Right lobe of liver (tissue), 4 donors: ENCODE measurements around the gene RAB3B.

Source experiments
- POLR2A ChIP-seq: fragments of 450-650 bp; IDR thresholded peaks from one replicate; pipeline ENCODE4 v1.6.1; 2017; ENCODE audit warnings: antibody characterized with exemption, mild to moderate bottlenecking
- TF ChIP-seq, protein P1 (sequence below), 4 donors: fragments of 200-600 bp in 3 of 4; fragments of 450-650 bp in 1 of 4; IDR thresholded peaks; one replicate each; pipeline versions ENCODE4 v1.5.1 to v1.8.0; 2016 to 2022; ENCODE audit warnings: antibody characterized with exemption in 4 of 4, mild to moderate bottlenecking in 2 of 4
- donor health status: DM: no; HTN: no; CAD: no.
- donor health status: DM: no; HTN: no; CAD: no.
- donor health status: DM: no; HTN: yes; CAD: no.

DNA sequence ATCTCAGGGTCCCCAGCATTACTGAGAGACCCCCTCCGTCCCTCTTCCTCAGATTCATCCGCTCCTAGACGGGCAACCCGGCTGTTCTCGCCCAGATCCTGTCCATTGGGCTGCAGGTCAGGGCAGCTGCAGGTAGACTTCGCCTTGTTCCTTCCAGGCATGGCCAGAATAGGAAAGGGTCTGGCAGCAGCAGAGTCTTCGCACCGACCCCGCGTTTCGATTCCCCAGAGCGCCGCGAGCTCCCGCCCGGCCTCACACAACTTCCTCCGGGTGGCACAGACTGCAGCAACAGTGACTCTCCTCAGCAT lies 112.2 kb downstream of the RAB3B start:
- TF ChIP-seq, protein P1, sequence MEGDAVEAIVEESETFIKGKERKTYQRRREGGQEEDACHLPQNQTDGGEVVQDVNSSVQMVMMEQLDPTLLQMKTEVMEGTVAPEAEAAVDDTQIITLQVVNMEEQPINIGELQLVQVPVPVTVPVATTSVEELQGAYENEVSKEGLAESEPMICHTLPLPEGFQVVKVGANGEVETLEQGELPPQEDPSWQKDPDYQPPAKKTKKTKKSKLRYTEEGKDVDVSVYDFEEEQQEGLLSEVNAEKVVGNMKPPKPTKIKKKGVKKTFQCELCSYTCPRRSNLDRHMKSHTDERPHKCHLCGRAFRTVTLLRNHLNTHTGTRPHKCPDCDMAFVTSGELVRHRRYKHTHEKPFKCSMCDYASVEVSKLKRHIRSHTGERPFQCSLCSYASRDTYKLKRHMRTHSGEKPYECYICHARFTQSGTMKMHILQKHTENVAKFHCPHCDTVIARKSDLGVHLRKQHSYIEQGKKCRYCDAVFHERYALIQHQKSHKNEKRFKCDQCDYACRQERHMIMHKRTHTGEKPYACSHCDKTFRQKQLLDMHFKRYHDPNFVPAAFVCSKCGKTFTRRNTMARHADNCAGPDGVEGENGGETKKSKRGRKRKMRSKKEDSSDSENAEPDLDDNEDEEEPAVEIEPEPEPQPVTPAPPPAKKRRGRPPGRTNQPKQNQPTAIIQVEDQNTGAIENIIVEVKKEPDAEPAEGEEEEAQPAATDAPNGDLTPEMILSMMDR (IDR thresholded peaks at IDR 0.05) = no peak
- TF ChIP-seq POLR2A = no peak
